Heart left ventricle (tissue), 13 donors: ENCODE data around the gene NKAIN2.

ENCODE experiments used
- POLR2A ChIP-seq, 2 donors: fragments of 450-650 bp; IDR thresholded peaks; one replicate each; pipeline ENCODE4 v1.6.1; 2017; ENCODE audit warnings: antibody characterized with exemption in 2 of 2, mild to moderate bottlenecking in 2 of 2, moderate library complexity in 2 of 2
- TF ChIP-seq, protein P1 (sequence below), 12 donors: fragments of 200-600 bp; sonication (generic) in 4 of 12; IDR thresholded peaks; one replicate each; pipeline versions ENCODE4 v1.5.0 to v1.8.0; 2018 to 2022; ENCODE audit warnings: antibody characterized with exemption in 12 of 12, mild to moderate bottlenecking in 5 of 12
- donor health status: ischemic (EF 13 %, LVEDD 7.1; RV severe dilation, severe dysfunction).
- donor health status: DM: no; HTN: yes; CAD: no.
- donor health status: DM: no; HTN: no; CAD: no.
- donor health status: ischemic (EF 25% LVEDD 6.9; RV normal size, moderate dysfunction).
- donor health status: ischemic (EF 25% LVEDD 5.7; RV mildly dilated, moderate dysfunction).
- donor health status: ischemic (EF 35%, LVEDD 5.7; RV mildly dilated, moderate dysfunction).
- donor health status: nonischemic (EF 11% LVEDD 7.7; RV severe dilation, severe dysfunction).
- donor health status: DM: yes; HTN: yes; CAD: no.
- donor health status: PGD.
- donor health status: ischemic (EF 29% LVEDD 5.4; RV normal size, mild dysfunction).
- donor health status: nonischemic (EF 23%, LVEDD 6.1; RV moderate dilation, normal function).

DNA sequence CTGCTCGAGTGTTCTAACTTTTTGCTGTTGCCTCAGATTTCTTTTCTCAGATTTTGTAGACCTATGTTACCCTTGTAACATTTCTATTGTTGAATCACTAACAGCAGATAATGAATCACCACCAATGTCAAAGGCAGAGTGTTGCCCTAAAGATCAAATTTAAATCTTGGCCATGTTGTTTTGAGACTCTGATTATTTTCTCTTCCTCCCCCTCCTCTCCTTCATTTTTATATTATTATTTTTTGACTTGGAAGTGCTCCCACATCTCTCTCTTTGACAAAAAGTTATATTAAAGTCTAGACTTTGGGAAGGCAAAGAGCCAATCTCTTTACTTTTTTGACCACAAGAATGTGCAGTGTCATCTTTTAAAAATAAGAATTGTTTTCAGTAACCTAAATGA is 422.7 kb downstream of the NKAIN2 start:
- TF ChIP-seq, protein P1, sequence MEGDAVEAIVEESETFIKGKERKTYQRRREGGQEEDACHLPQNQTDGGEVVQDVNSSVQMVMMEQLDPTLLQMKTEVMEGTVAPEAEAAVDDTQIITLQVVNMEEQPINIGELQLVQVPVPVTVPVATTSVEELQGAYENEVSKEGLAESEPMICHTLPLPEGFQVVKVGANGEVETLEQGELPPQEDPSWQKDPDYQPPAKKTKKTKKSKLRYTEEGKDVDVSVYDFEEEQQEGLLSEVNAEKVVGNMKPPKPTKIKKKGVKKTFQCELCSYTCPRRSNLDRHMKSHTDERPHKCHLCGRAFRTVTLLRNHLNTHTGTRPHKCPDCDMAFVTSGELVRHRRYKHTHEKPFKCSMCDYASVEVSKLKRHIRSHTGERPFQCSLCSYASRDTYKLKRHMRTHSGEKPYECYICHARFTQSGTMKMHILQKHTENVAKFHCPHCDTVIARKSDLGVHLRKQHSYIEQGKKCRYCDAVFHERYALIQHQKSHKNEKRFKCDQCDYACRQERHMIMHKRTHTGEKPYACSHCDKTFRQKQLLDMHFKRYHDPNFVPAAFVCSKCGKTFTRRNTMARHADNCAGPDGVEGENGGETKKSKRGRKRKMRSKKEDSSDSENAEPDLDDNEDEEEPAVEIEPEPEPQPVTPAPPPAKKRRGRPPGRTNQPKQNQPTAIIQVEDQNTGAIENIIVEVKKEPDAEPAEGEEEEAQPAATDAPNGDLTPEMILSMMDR (IDR thresholded peaks at IDR 0.05), result no peak
- TF ChIP-seq POLR2A (IDR thresholded peaks at IDR 0.05), result no peak
